GM12864 (cell line): ENCODE measurements around the gene FBXO8.

Source experiments
- DNase-seq: peaks from one replicate; pipeline ENCODE4 v3.0.0-alpha.2; 2011; ENCODE audit warnings: low read depth
- H3K4me3 ChIP-seq: 2 replicates; pipeline ENCODE4 v1.5.1; 2011; ENCODE audit warnings: mild to moderate bottlenecking, low read depth, low read length, control low read depth
- TF ChIP-seq, protein P1 (sequence below): IDR thresholded peaks from 2 replicates; pipeline ENCODE4 v1.5.1; 2011; ENCODE audit warnings: low read depth, mild to moderate bottlenecking, moderate library complexity, low read length, control low read depth, inconsistent platforms; ENCODE audit errors: missing control alignments

The FBXO8 gene

DNA sequence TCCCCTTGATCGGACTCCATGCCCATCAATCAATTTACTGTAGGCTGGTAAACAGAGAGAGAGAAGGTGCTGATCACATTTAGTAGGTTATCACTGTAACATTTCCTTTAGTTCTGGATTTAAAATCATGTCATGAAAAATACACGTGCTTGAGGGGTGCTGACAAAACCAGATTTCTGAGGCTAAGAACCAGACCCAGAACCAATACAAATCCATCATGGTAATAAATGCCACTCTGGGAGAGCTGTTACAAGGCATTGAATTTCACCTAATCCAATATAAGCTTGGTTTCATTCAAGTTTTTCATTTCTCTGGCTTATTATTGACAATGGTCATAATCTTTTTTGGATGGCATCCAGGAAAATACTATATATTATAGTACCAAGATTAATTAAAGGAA, 54.5 kb downstream of the FBXO8 start:
- DNase-seq: no peak
- TF ChIP-seq, protein P1, sequence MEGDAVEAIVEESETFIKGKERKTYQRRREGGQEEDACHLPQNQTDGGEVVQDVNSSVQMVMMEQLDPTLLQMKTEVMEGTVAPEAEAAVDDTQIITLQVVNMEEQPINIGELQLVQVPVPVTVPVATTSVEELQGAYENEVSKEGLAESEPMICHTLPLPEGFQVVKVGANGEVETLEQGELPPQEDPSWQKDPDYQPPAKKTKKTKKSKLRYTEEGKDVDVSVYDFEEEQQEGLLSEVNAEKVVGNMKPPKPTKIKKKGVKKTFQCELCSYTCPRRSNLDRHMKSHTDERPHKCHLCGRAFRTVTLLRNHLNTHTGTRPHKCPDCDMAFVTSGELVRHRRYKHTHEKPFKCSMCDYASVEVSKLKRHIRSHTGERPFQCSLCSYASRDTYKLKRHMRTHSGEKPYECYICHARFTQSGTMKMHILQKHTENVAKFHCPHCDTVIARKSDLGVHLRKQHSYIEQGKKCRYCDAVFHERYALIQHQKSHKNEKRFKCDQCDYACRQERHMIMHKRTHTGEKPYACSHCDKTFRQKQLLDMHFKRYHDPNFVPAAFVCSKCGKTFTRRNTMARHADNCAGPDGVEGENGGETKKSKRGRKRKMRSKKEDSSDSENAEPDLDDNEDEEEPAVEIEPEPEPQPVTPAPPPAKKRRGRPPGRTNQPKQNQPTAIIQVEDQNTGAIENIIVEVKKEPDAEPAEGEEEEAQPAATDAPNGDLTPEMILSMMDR: no peak
- H3K4me3 ChIP-seq: no peak overlapping the region

DNA sequence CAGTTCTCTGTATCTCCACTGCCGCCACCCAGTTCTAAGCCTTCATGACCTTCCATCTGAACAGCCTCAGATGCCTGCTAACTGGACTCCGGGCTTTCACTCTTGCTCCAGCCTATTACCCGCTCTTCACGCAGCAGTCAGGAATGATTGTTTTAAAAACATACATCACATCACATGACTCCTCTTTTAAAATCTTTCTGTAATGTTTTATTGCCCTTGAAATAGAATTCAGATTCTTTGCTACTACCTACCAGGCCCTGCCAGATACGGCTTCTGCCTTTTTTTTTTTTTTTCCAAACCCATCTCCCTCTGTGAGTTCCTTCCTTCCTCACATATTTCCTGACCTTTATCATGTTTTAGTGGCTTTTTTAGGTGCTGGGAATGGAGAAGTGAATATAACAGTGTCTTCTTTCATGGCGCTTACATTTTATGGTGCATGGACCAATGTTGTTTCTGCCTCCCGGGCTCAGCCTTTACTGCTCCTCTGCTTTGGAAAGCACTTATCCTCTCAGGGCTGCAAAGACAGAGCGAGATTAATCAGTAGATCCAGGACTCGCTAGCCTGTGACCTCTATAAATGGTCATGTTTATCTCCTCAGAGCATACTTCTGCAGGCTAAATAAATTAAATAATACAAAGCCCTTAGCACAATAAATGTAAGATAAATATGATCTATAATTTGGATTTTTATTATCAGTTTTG, 58.0 kb downstream of the FBXO8 start:
- TF ChIP-seq, protein P1: no peak
- H3K4me3 ChIP-seq: no peak overlapping the region
- DNase-seq: no peak

DNA sequence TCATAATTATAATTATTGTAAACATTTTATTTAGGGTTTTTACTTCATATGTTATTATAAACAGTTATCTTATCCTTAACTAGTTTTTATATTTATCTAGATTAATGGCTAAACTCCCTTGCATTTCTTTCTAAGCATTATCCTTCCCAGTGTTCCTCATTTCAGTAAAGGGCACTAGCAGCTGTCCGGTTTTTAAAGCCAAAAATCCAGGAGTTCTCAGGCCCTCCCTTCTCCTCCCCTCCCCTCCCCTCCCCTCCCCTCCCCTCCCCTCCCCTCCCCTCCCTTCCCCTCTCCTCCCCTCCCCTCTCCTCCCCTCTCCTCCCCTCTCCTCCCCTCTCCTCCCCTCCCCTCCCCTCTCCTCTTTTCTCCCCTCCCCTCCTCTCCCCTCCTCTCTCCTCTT, 58.9 kb downstream of the FBXO8 start:
- no peak overlapping the region for H3K4me3 ChIP-seq
- TF ChIP-seq, protein P1: no peak
- DNase-seq: no peak

GRCh38 chr4:174222266-174222872, 61.1 kb downstream of the FBXO8 start:
- TF ChIP-seq, protein P1: peak; percentile 61
- DNase-seq: peak; percentile 4
- H3K4me3 ChIP-seq: no peak overlapping the region

DNA sequence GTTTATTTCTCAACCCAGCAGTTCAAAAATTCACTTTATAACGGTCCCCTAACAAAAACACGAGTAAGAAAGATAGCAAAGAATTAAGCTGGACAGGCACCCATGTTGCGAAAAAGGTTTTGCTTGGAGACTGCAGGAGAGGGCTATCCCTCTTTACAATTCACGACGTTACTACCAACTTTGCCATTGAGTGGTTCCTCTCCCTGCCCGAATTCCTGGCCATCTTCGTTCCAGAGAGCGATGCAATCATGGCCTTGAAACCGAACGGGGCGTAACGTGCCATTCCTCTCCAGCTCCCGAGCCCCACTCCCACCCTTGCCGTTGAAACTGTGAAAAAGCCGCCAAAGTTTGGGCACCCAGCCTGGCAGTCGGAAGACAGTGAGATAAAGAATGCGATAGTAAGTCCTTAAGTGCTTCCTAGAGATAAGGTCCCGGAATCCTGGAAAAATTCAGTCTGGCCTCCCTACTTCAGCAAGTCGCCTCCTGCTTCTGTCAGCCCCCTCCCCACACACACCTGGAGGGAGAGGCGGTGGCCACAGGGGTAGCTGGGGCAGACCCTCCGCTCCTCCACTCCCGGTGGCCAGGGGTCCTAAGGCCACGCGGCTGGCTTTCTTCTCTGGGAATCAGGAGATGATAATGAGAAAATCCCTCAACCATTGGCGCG, 65.2 kb downstream of the FBXO8 start:
- no peak overlapping the region for H3K4me3 ChIP-seq
- DNase-seq: no peak
- TF ChIP-seq, protein P1: no peak

- no peak for DNase-seq
- TF ChIP-seq, protein P1: no peak
- no peak overlapping the region for H3K4me3 ChIP-seq
These were observed 66.0 kb downstream of the FBXO8 start for GRCh38 chr4:174217273-174218126.
